ENCODE measurements around the gene LDLRAD3. TPM values are rescaled to one million over a fixed set of nuclear protein-coding genes. Genes with fewer than 3 reads are reported as not detected.

LDLRAD3 gene
- total RNA-seq, 1 donor from 2014 or later, result 21.6 TPM

GRCh38 chr11:36016709-36017108 lies 72.8 kb downstream of the LDLRAD3 start:
- no peak for TF ChIP-seq CTCF (IDR thresholded peaks at IDR 0.05)
- no peaks in the 10 kb centered on the region for H3K9me3 ChIP-seq
- no peak overlapping the region for H3K4me3 ChIP-seq
- DNase-seq (ENCODE audit: low spot score in 2 of 2), result no peak
- no peaks in the 10 kb centered on the region for H3K36me3 ChIP-seq
- intact Hi-C loops (cut with DNase I), result no loop called here
- H3K4me1 ChIP-seq, result peaks cover 0 to 11% of the 10 kb centered on the region in 2 donors
- no peaks in the 10 kb centered on the region for H3K27me3 ChIP-seq
- no peak overlapping the region for H3K27ac ChIP-seq

- H3K36me3 ChIP-seq, result no peaks in the 10 kb centered on the region
- H3K27ac ChIP-seq, result no peak overlapping the region
- H3K27me3 ChIP-seq, result no peaks in the 10 kb centered on the region
- DNase-seq (ENCODE audit: low spot score in 2 of 2), result no peak
- TF ChIP-seq CTCF (IDR thresholded peaks at IDR 0.05), result no peak
- no peaks in the 10 kb centered on the region for H3K9me3 ChIP-seq
- no peak overlapping the region for H3K4me3 ChIP-seq
- intact Hi-C loops (cut with DNase I), result no loop called here
- H3K4me1 ChIP-seq, result peaks cover 0 to 11% of the 10 kb centered on the region in 2 donors
Measured at GRCh38 chr11:36019005-36019596, 75.2 kb downstream of the LDLRAD3 start.

GRCh38 chr11:36019722-36020121 lies 75.9 kb downstream of the LDLRAD3 start:
- TF ChIP-seq CTCF (IDR thresholded peaks at IDR 0.05), result no peak
- no peak for DNase-seq (ENCODE audit: low spot score in 2 of 2)
- intact Hi-C loops (cut with DNase I), result no loop called here

GRCh38 chr11:36022882-36023281 lies 79.0 kb downstream of the LDLRAD3 start:
- TF ChIP-seq CTCF (IDR thresholded peaks at IDR 0.05), result no peak
- Histone ChIP-seq H3K9me3 (no peaks in the 10 kb centered on the region), H3K4me3 (no peak overlapping the region), H3K27me3 (no peaks in the 10 kb centered on the region), H3K27ac (no peak overlapping the region), H3K4me1 (no peaks in the 10 kb centered on the region), H3K36me3 (no peaks in the 10 kb centered on the region)
- DNase-seq (ENCODE audit: low spot score in 2 of 2), result no peak
- intact Hi-C loops (cut with DNase I), result no loop called here

More at GRCh38 chr11:36019722-36020121, 75.9 kb downstream of the LDLRAD3 start:
- H3K4me1 ChIP-seq, result peaks cover 0 to 10% of the 10 kb centered on the region in 2 donors
- no peak overlapping the region for H3K4me3 ChIP-seq
- no peaks in the 10 kb centered on the region for H3K27me3 ChIP-seq
- no peaks in the 10 kb centered on the region for H3K9me3 ChIP-seq
- H3K27ac ChIP-seq, result no peak overlapping the region
- no peaks in the 10 kb centered on the region for H3K36me3 ChIP-seq

GRCh38 chr11:36023922-36024321 lies 80.1 kb downstream of the LDLRAD3 start:
- no peak overlapping the region for H3K27ac ChIP-seq
- H3K4me1 ChIP-seq, result no peaks in the 10 kb centered on the region
- intact Hi-C loops (cut with DNase I), result no loop called here
- no peak for TF ChIP-seq CTCF (IDR thresholded peaks at IDR 0.05)
- H3K9me3 ChIP-seq, result no peaks in the 10 kb centered on the region
- H3K4me3 ChIP-seq, result no peak overlapping the region
- DNase-seq (ENCODE audit: low spot score in 2 of 2), result no peak
- no peaks in the 10 kb centered on the region for H3K36me3 ChIP-seq
- H3K27me3 ChIP-seq, result no peaks in the 10 kb centered on the region

GRCh38 chr11:36024716-36025115 lies 80.9 kb downstream of the LDLRAD3 start:
- Histone ChIP-seq H3K4me1 (no peaks in the 10 kb centered on the region), H3K27me3 (no peaks in the 10 kb centered on the region), H3K4me3 (no peak overlapping the region), H3K36me3 (no peaks in the 10 kb centered on the region), H3K27ac (no peak overlapping the region), H3K9me3 (no peaks in the 10 kb centered on the region)
- intact Hi-C loops (cut with DNase I), result no loop called here
- no peak for DNase-seq (ENCODE audit: low spot score in 2 of 2)
- no peak for TF ChIP-seq CTCF (IDR thresholded peaks at IDR 0.05)
